MM.1S (cell line): Measurements from ENCODE around the gene CDH4.

Experiments used
- DNase-seq: peaks from one replicate; pipeline ENCODE4 v3.0.0-alpha.2; 2015
- H2AFZ ChIP-seq: fragments of 300-600 bp; sonication (generic); 2 replicates; pipeline ENCODE4 v1.6.0; 2016; ENCODE audit warnings: antibody characterized with exemption, low read length
- H3F3A ChIP-seq: fragments of 300-600 bp; sonication (generic); 2 replicates; pipeline ENCODE4 v1.6.1; 2016; ENCODE audit warnings: mild to moderate bottlenecking, antibody characterized with exemption, low read length, moderate library complexity, mixed read lengths; ENCODE audit not compliant: insufficient read depth
- H3K27ac ChIP-seq: fragments of 300-600 bp; sonication (generic); 2 replicates; pipeline ENCODE4 v1.5.1; 2016; ENCODE audit warnings: mild to moderate bottlenecking, low read length
- H3K27me3 ChIP-seq: fragments of 300-600 bp; sonication (generic); replicated peaks from 2 replicates; pipeline ENCODE4 v1.6.0; 2016; ENCODE audit warnings: low read length; ENCODE audit not compliant: insufficient read depth
- H3K36me3 ChIP-seq: fragments of 300-600 bp; sonication (generic); replicated peaks from 2 replicates; pipeline ENCODE4 v1.6.1; 2016; ENCODE audit warnings: mild to moderate bottlenecking, low read length, mixed read lengths; ENCODE audit not compliant: insufficient read depth
- H3K4me1 ChIP-seq: fragments of 300-600 bp; sonication (generic); 2 replicates; pipeline ENCODE4 v1.6.1; 2016; ENCODE audit warnings: low read length, mixed read lengths
- H3K4me2 ChIP-seq: fragments of 300-600 bp; sonication (generic); 2 replicates; pipeline ENCODE4 v1.6.0; 2016; ENCODE audit warnings: low read depth, low read length
- H3K4me3 ChIP-seq: fragments of 300-600 bp; sonication (generic); 2 replicates; pipeline ENCODE4 v1.5.1; 2016; ENCODE audit warnings: low read length, mixed read lengths
- H3K79me2 ChIP-seq: fragments of 300-600 bp; sonication (generic); 2 replicates; pipeline ENCODE4 v1.6.1; 2016; ENCODE audit warnings: mixed run types, low read length, mixed read lengths
- H3K9ac ChIP-seq: fragments of 300-600 bp; sonication (generic); 2 replicates; pipeline ENCODE4 v1.6.1; 2016; ENCODE audit warnings: low read length, mixed read lengths
- H3K9me2 ChIP-seq: fragments of 300-600 bp; sonication (generic); replicated peaks from 2 replicates; pipeline ENCODE4 v1.6.1; 2016; ENCODE audit warnings: mild to moderate bottlenecking, low read length, mixed read lengths; ENCODE audit not compliant: insufficient read depth
- H3K9me3 ChIP-seq: fragments of 300-600 bp; sonication (generic); replicated peaks from 2 replicates; pipeline ENCODE4 v1.6.1; 2016; ENCODE audit warnings: mild to moderate bottlenecking, low read length, mixed read lengths; ENCODE audit not compliant: insufficient read depth
- H4K20me1 ChIP-seq: fragments of 300-600 bp; sonication (generic); 2 replicates; pipeline ENCODE4 v1.6.1; 2016; ENCODE audit warnings: mild to moderate bottlenecking, low read length, moderate library complexity, mixed read lengths; ENCODE audit not compliant: insufficient read depth
- CTCF ChIP-seq: fragments of 300-600 bp; sonication (generic); IDR thresholded peaks from 2 replicates; pipeline ENCODE4 v1.5.1; 2016; ENCODE audit warnings: antibody characterized with exemption, low read length, mixed read lengths
- EZH2 ChIP-seq: fragments of 300-600 bp; sonication (generic); optimal IDR thresholded peaks from 2 replicates; pipeline ENCODE3; 2017; ENCODE audit warnings: low read depth, mild to moderate bottlenecking, antibody characterized with exemption, low read length, mixed read lengths
- EZH2phosphoT487 ChIP-seq: fragments of 300-600 bp; sonication (generic); IDR thresholded peaks from 2 replicates; pipeline ENCODE4 v1.6.1; 2018; ENCODE audit warnings: antibody characterized with exemption, low read length

CDH4 gene

DNA sequence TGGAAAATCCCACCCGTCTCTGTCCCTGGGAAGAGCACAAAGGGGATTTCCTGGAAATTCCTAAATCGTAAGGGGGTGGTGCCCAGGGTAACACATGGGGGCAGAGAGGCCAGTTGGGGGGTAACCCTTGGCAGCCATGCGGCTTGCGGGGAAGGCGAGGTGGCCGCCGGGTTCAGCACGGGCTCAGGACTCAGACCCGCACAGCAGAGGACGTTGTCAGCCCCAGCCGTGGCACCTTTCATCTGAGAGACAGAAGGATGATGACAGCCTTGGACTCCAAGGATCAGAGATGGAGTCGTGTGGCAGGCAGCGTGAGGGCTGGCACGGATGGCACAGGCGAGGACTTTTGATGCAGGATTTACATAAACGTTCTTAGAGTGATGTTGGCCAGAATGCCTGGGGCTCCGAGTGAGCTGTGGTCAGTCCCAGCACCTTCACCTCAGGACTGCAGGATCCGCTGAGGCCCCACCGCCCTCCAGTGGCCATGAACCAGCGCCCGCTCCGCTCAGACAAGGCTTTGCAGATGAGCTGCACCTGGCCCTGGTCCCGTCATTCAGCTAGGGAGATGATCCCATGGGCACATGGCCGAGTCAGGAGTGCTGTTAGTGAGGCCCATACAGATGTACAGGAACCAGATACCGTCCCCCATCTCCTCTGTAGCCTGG, 623.3 kb downstream of the CDH4 start:
- Histone ChIP-seq H3K4me2 (no peak overlapping the region), H3K27me3 (peaks cover 98% of the 10 kb centered on the region), H3K9me3 (no peaks in the 10 kb centered on the region), H2AFZ (no peak overlapping the region), H3K4me1 (no peaks in the 10 kb centered on the region), H3K4me3 (no peak overlapping the region), H3K9me2 (no peaks in the 10 kb centered on the region), H3K27ac (no peak overlapping the region), H3K36me3 (no peaks in the 10 kb centered on the region), H3K9ac (no peak overlapping the region), H4K20me1 (no peaks in the 10 kb centered on the region), H3K79me2 (no peaks in the 10 kb centered on the region), H3F3A (no peaks in the 10 kb centered on the region)
- TF ChIP-seq EZH2phosphoT487: no peak
- no peak for TF ChIP-seq CTCF
- TF ChIP-seq EZH2: no peak
- DNase-seq: no peak

DNA sequence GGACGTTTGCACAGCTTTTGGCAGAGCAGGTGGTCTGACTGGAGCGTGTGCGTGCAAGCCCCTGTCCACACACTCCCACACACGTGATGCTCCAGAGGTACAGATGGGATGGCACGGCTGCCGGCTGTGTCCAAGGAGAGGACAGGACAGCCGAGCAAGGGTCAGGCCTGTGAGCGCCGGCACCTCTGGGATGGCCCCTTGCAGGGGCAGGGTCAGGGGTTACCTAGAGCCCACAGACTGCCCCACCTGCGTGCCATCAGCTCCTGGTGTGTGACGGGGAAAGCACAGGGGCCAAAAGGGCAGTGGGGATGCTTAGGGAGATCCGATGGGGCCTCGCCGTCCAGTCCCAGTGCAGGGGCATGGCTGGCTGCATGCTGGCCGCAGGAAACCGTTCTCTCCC, 623.9 kb downstream of the CDH4 start:
- Histone ChIP-seq H4K20me1 (no peaks in the 10 kb centered on the region), H2AFZ (no peak overlapping the region), H3K9me2 (no peaks in the 10 kb centered on the region), H3F3A (no peaks in the 10 kb centered on the region), H3K36me3 (no peaks in the 10 kb centered on the region), H3K9me3 (no peaks in the 10 kb centered on the region), H3K27me3 (peaks cover 98% of the 10 kb centered on the region), H3K4me2 (no peak overlapping the region), H3K4me1 (no peaks in the 10 kb centered on the region), H3K27ac (no peak overlapping the region), H3K79me2 (no peaks in the 10 kb centered on the region), H3K4me3 (no peak overlapping the region), H3K9ac (no peak overlapping the region)
- no peak for DNase-seq
- no peak for TF ChIP-seq EZH2phosphoT487
- no peak for TF ChIP-seq EZH2
- TF ChIP-seq CTCF: no peak

DNA sequence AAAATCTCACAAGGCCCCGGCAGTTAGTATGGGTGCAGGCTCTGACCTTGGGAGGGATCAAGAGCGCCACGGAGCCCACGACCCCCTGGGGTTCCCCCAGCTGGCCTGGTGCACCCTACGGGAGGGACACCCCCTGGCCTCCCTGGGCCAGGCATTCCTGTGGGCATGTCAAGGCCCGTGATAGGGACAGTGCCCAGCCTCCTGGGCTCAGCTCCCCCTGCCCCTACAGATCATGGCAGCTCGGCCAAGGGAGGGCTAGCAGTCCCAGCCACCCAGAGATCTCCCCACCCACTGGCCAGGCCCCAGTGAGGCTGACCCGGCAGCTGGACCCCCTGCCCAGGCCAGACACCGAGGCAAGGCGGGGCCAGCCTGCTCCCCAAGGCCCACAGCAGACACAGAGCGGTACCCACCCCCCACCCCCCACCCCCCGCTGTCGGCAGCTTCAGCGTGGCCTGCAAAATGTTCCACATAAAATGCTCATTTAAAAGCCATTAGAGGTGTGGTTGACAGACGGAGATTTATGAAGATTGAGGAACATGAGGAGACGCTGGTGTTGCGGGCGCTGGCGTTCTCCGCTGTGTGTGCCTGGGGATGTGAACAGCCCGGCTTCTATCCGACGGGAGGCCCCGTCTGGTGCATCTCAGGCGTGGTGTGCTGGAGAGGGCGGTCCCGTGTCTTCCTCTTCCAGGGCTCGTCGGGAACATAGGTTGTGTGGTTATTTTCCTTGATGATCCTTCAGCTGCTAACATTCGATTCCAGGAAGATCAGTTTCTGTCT, 625.1 kb downstream of the CDH4 start:
- Histone ChIP-seq H3K27me3 (peaks cover 98% of the 10 kb centered on the region), H3K9ac (no peak overlapping the region), H3K27ac (no peak overlapping the region), H3F3A (no peaks in the 10 kb centered on the region), H2AFZ (no peak overlapping the region), H3K36me3 (no peaks in the 10 kb centered on the region), H3K9me3 (no peaks in the 10 kb centered on the region), H3K4me3 (no peak overlapping the region), H3K79me2 (no peaks in the 10 kb centered on the region), H3K4me2 (no peak overlapping the region), H3K9me2 (no peaks in the 10 kb centered on the region), H4K20me1 (no peaks in the 10 kb centered on the region), H3K4me1 (no peaks in the 10 kb centered on the region)
- no peak for DNase-seq
- TF ChIP-seq EZH2phosphoT487: no peak
- TF ChIP-seq EZH2: no peak
- TF ChIP-seq CTCF: no peak
